ENCODE data around the gene ABHD4. TPM values are rescaled to one million over a fixed set of nuclear protein-coding genes. Genes with fewer than 3 reads are reported as not detected.
A peak's percentile ranks its signal among the peaks of the same experiment; 100 is the strongest.

Gene ABHD4
- total RNA-seq, 1 donor from 2014 or later: 34.1 TPM

DNA sequence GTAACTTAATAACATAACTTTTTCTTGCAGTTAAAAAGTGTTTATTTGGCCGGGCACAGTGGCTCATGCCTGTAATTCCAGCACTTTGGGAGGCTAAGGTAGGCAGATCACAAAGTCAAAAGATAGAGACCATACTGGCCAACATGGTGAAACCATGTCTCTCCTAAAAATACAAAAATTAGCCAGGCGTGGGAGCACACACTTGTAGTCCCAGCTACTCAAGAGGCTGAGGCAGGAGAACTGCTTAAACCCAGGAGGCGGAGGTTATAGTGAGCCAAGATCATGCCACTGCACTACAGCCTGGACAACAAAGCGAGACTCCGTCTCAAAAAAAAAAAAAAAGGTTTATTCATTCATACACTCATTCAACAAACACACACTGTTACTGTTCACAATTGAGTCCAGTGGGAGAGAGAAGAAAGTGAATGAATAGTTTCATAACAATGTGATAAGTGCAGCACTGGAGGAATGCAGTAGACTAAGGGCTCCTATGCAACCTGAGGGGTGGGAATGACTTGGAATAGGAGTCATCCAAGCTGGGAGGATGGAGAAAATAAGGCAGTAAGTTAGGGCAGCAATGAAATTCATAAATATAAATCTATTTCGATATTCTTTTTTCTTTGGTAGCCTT, 28.9 kb upstream of the ABHD4 start:
- no peak overlapping the region for H3K27ac Mint-ChIP-seq

DNA sequence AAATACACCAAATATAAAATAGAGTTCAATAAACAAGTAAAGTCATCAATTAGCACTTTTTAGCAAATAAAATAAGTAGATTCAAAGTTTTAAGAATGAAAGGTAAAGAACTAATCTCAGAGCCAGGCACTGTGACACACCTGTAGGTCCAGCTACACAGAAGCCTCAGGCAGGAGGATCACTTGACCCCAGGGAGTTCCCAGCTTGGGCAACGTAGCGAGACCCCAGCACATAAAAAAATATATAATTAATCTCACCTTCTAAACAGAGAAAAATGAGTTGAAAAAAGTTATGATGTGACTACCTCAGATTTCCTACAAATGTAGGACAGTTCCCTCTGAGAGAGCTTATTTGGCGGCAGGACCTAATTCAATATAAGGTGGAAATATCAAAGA, 28.4 kb upstream of the ABHD4 start:
- TF ChIP-seq, protein P1, sequence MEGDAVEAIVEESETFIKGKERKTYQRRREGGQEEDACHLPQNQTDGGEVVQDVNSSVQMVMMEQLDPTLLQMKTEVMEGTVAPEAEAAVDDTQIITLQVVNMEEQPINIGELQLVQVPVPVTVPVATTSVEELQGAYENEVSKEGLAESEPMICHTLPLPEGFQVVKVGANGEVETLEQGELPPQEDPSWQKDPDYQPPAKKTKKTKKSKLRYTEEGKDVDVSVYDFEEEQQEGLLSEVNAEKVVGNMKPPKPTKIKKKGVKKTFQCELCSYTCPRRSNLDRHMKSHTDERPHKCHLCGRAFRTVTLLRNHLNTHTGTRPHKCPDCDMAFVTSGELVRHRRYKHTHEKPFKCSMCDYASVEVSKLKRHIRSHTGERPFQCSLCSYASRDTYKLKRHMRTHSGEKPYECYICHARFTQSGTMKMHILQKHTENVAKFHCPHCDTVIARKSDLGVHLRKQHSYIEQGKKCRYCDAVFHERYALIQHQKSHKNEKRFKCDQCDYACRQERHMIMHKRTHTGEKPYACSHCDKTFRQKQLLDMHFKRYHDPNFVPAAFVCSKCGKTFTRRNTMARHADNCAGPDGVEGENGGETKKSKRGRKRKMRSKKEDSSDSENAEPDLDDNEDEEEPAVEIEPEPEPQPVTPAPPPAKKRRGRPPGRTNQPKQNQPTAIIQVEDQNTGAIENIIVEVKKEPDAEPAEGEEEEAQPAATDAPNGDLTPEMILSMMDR (conservative IDR thresholded peaks at IDR 0.05): no peak
- no peaks in the 10 kb centered on the region for H3K27me3 Mint-ChIP-seq
- peak overlapping the region; percentile 67 for H3K27ac Mint-ChIP-seq

More for the DNA sequence above, 28.9 kb upstream of the ABHD4 start:
- Mint-ChIP-seq H3K27me3 (no peaks in the 10 kb centered on the region), H3K36me3 (peaks cover 37% of the 10 kb centered on the region), H3K4me3 (no peak overlapping the region), H3K9me3 (no peaks in the 10 kb centered on the region), H3K4me1 (ENCODE audit: unreplicated experiment) (peaks cover 23% of the 10 kb centered on the region)
- no peak for DNase-seq (ENCODE audit: extremely low spot score, unreplicated experiment)
- TF ChIP-seq, protein P1 (conservative IDR thresholded peaks at IDR 0.05): no peak

DNA sequence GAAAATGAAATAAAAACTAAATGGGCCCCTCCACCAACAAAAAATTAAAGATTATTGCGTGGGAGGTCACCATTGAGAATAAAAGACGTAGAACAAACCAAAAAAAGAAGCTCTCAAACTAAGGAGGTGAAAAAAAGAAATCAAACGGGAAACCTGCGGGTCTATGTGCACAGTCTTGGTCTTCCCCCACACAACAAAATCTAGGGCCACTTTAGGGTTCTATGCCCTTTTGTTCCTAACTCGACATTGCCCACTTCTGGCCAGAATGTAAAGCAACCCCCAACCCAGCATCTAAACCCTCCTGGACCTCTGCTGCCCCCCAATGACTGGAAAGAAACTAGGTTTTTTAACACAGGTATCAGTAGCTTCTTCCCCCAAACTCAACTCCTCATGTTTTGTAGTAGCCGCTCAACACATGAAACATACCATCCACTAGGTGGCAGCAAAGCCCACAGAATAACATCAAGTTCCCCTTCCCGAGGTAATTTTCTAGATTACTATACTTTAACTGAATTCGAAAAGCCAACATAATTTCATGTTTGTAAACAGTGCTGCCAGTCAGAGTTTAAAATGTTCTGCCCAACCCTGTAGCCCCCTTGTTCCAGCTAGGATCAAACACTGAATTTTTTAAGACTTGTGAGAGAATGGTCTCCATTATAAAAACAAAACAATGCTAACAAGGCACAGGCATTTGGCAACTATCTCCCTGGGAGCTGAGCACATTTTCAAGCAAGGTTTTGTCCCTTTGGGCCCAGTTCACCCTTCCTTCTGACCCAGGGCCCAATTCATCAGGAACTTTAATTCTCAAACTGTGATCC, 27.8 kb upstream of the ABHD4 start:
- DNase-seq (ENCODE audit: extremely low spot score, unreplicated experiment): no peak
- peaks cover 18% of the 10 kb centered on the region for H3K4me1 Mint-ChIP-seq (ENCODE audit: unreplicated experiment)
- no peak overlapping the region for H3K4me3 Mint-ChIP-seq
- no peaks in the 10 kb centered on the region for H3K27me3 Mint-ChIP-seq
- TF ChIP-seq, protein P1 (conservative IDR thresholded peaks at IDR 0.05): peak; percentile 91
- H3K36me3 Mint-ChIP-seq: peaks cover 34% of the 10 kb centered on the region
- peak overlapping the region; percentile 67 for H3K27ac Mint-ChIP-seq
- H3K9me3 Mint-ChIP-seq: no peaks in the 10 kb centered on the region

More for the DNA sequence above, 28.4 kb upstream of the ABHD4 start:
- DNase-seq (ENCODE audit: extremely low spot score, unreplicated experiment): no peak
- Mint-ChIP-seq H3K4me1 (ENCODE audit: unreplicated experiment) (peaks cover 23% of the 10 kb centered on the region), H3K4me3 (no peak overlapping the region), H3K9me3 (no peaks in the 10 kb centered on the region), H3K36me3 (peaks cover 37% of the 10 kb centered on the region)

DNA sequence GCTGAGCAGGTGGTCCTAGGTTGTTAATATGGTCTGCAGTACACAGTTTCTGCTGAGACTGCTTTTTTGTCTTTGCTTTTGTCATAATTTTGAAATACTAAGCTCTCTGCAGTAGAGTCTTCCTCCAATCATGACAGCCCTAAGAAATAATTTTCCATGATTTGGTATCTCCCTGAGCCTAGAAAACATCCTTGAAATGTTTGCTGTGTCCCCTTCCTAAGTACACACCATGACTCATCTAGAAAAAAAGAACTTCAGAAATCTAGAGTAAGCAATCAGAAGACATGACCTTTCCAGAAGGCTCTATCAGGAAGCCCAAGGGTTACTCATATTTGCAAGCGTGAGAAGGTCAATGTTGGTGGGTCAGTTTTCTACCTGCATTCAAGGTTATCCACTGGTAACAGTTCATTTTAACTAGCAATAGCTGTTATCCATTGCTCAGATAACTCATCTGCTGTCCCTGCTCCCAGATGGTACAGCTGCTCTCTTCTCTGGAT, 25.5 kb upstream of the ABHD4 start:
- Mint-ChIP-seq H3K36me3 (peaks cover 47% of the 10 kb centered on the region), H3K4me1 (ENCODE audit: unreplicated experiment) (peaks cover 16% of the 10 kb centered on the region), H3K27ac (peak overlapping the region; percentile 16), H3K9me3 (no peaks in the 10 kb centered on the region), H3K27me3 (no peaks in the 10 kb centered on the region), H3K4me3 (no peak overlapping the region)
- TF ChIP-seq, protein P1 (conservative IDR thresholded peaks at IDR 0.05): no peak
- DNase-seq (ENCODE audit: extremely low spot score, unreplicated experiment): no peak

DNA sequence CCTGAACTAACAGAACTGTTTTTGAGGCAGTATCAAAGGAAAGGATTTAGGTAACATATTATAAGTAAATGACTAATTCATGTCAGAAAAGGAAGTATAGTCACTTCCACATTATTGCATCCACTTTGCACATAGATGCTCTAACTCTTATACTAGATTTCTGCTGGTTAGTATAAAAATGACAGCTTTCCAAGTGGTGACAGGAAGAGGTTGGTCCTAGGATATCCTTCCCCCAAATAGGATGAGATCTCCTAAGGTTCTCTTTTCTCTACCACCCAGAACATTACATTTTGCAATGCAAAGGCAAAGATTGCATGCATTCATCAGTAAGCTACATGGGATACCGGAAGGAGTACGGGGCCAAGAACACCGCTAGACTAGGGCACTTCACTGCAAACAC, 24.3 kb upstream of the ABHD4 start:
- no peaks in the 10 kb centered on the region for H3K9me3 Mint-ChIP-seq
- H3K27me3 Mint-ChIP-seq: no peaks in the 10 kb centered on the region
- no peak overlapping the region for H3K4me3 Mint-ChIP-seq
- no peak overlapping the region for H3K27ac Mint-ChIP-seq
- peaks cover 43% of the 10 kb centered on the region for H3K36me3 Mint-ChIP-seq
- no peak for DNase-seq (ENCODE audit: extremely low spot score, unreplicated experiment)
- TF ChIP-seq, protein P1 (conservative IDR thresholded peaks at IDR 0.05): no peak
- peaks cover 12% of the 10 kb centered on the region for H3K4me1 Mint-ChIP-seq (ENCODE audit: unreplicated experiment)

Measured in type B pancreatic cell (in vitro differentiated cells).